Astrocyte (in vitro differentiated cells and primary cell): Measurements from ENCODE around the gene ATP6V1G2.

Experiments used
- CTCF ChIP-seq: IDR thresholded peaks from 2 replicates; pipeline ENCODE4 v1.5.1; 2011; ENCODE audit warnings: low read depth, mild to moderate bottlenecking, inconsistent platforms, low read length, moderate library complexity; ENCODE audit not compliant: insufficient read depth
- EZH2 ChIP-seq: IDR thresholded peaks from 2 replicates; pipeline ENCODE4 v1.6.1; 2012; ENCODE audit warnings: mild to moderate bottlenecking, low read length, inconsistent platforms; ENCODE audit not compliant: insufficient read depth

- TF ChIP-seq EZH2, result no peak
- TF ChIP-seq CTCF, result no peak
Measured at GRCh38 chr6:31569861-31570536, 23.6 kb upstream of the ATP6V1G2 start.
